Mammary epithelial cell (primary cell): ENCODE measurements around the gene KRT1.

Source experiments
- CTCF ChIP-seq, 2 donors: IDR thresholded peaks in 1 of 2; conservative IDR thresholded peaks in 1 of 2; 2 replicates each; pipeline ENCODE4 v1.5.1; 2011 to 2012; ENCODE audit warnings: inconsistent platforms in 2 of 2, low read length in 2 of 2, mild to moderate bottlenecking in 2 of 2, control low read depth in 1 of 2, low read depth in 1 of 2; ENCODE audit not compliant: insufficient read depth in 1 of 2; ENCODE audit errors: extremely low read depth in 1 of 2
- EZH2 ChIP-seq: IDR thresholded peaks from 2 replicates; pipeline ENCODE4 v1.6.1; 2012; ENCODE audit warnings: low read length, inconsistent platforms, borderline replicate concordance

GRCh38 chr12:52729147-52729546 lies 48.9 kb upstream of the KRT1 start:
- TF ChIP-seq CTCF (conservative IDR thresholded peaks at IDR 0.05 in 1 of 2, IDR thresholded peaks at IDR 0.05 in 1 of 2; ENCODE audit: extremely low read depth in 1 of 2, insufficient read depth in 1 of 2, low read depth in 1 of 2, low read length in 2 of 2) (no peak), EZH2 (no peak)
